Natural killer cell (primary cell): Measurements from ENCODE around the gene CPT1B. TPM values are rescaled to one million over a fixed set of nuclear protein-coding genes. Genes with fewer than 3 reads are reported as not detected.

ENCODE experiments used
- ATAC-seq, 3 donors: fragments of 150-1000 bp in 2 of 3; fragments of 200-7000 bp in 1 of 3; cut with Tn5 transposase; 1 replicate in 1 of 3; 2 replicates in 2 of 3; pipeline ENCODE4 v1.10.0; 2021; ENCODE audit warnings: mild to moderate bottlenecking in 2 of 3, moderate library complexity in 2 of 3
- DNase-seq, 2 donors: peaks; one replicate each; pipeline versions ENCODE4 v3.0.0 to v3.0.0-alpha.2; 2013 to 2021; ENCODE audit warnings: mixed read lengths in 1 of 2
- H3K27ac ChIP-seq: one replicate; pipeline ENCODE4 v1.5.1; 2013; ENCODE audit warnings: mild to moderate bottlenecking, low read length
- H3K27me3 ChIP-seq: one replicate; pipeline ENCODE4 v1.6.1; 2013; ENCODE audit warnings: low read length; ENCODE audit not compliant: control insufficient read depth, insufficient read depth
- H3K36me3 ChIP-seq: one replicate; pipeline ENCODE4 v1.6.1; 2013; ENCODE audit warnings: low read length; ENCODE audit not compliant: control insufficient read depth, insufficient read depth
- H3K4me1 ChIP-seq: one replicate; pipeline ENCODE4 v1.6.1; 2013; ENCODE audit warnings: low read length; ENCODE audit not compliant: control insufficient read depth, insufficient read depth
- H3K4me3 ChIP-seq: one replicate; pipeline ENCODE4 v1.5.1; 2013; ENCODE audit warnings: low read length
- H3K9me3 ChIP-seq: one replicate; pipeline ENCODE4 v1.6.1; 2013; ENCODE audit warnings: low read length; ENCODE audit not compliant: control insufficient read depth, insufficient read depth
- H3K27ac Mint-ChIP-seq, 2 donors: one replicate each; pipeline ENCODE4 v1.8.0; 2022; ENCODE audit warnings: mild to moderate bottlenecking in 2 of 2, mixed read lengths in 2 of 2, moderate library complexity in 1 of 2
- H3K27me3 Mint-ChIP-seq, 2 donors: one replicate each; pipeline ENCODE4 v1.8.0; 2022; ENCODE audit warnings: low read depth in 2 of 2, mixed read lengths in 2 of 2
- H3K36me3 Mint-ChIP-seq: one replicate; pipeline ENCODE4 v1.8.0; 2022; ENCODE audit warnings: mixed read lengths
- H3K4me1 Mint-ChIP-seq, 2 donors: one replicate each; pipeline ENCODE4 v1.8.0; 2022; ENCODE audit warnings: mixed read lengths in 2 of 2
- H3K4me3 Mint-ChIP-seq: one replicate; pipeline ENCODE4 v1.8.0; 2022; ENCODE audit warnings: mild to moderate bottlenecking, moderate library complexity, mixed read lengths
- H3K9me3 Mint-ChIP-seq, 2 donors: one replicate each; pipeline ENCODE4 v1.8.0; 2022; ENCODE audit warnings: mixed read lengths in 2 of 2
- CTCF ChIP-seq: fragments of 200-600 bp; IDR thresholded peaks from one replicate; pipeline ENCODE4 v1.8.0; 2022; ENCODE audit warnings: antibody characterized with exemption
- WGBS: methylation state at CpG from one replicate; pipeline ENCODE4 v1.1.7; 2013; ENCODE audit warnings: missing lambda C conversion rate; ENCODE audit not compliant: insufficient coverage; 5-methylcytosine and 5-hydroxymethylcytosine counted together
- intact Hi-C: fragments of 100-400 bp; cut with micrococcal nuclease; formaldehyde crosslinking; loops from one replicate; pipeline ENCODE4 v1.14.2; 2022
- total RNA-seq, 4 donors: library from RNA; stranded (reverse); fragments of 120-200 nt in 1 of 4; gene quantifications; one replicate each; pipeline versions ENCODE4 v1.2.3 to v1.2.4, GENCODE V29; 2013 to 2022

The CPT1B gene
- total RNA-seq, 3 donors from 2014 or later (not counting 1 experiment from before 2014, with no cell fraction given): 53.1 to 75.7 (median 55.5) TPM

GRCh38 chr22:50571264-50572175 is 6.7 kb downstream of the CPT1B start:
- H3K4me3 ChIP-seq: no peak overlapping the region
- Mint-ChIP-seq H3K4me3 (no peak overlapping the region), H3K4me1 (no peaks in the 10 kb centered on the region), H3K27ac (no peak overlapping the region), H3K36me3 (no peaks in the 10 kb centered on the region), H3K9me3 (no peaks in the 10 kb centered on the region), H3K27me3 (peaks cover 0 to 4% of the 10 kb centered on the region in 2 donors)
- H3K27me3 ChIP-seq: no peaks in the 10 kb centered on the region
- H3K36me3 ChIP-seq: peaks cover 16% of the 10 kb centered on the region
- DNase-seq (no peak), ATAC-seq (no peak)
- no peak for TF ChIP-seq CTCF
- 94% methylated on average over 26 of the region's 26 CpGs for WGBS
- no peaks in the 10 kb centered on the region for H3K9me3 ChIP-seq
- H3K4me1 ChIP-seq: no peaks in the 10 kb centered on the region
- intact Hi-C loops: no loop called here
- H3K27ac ChIP-seq: no peak overlapping the region

GRCh38 chr22:50570861-50571260 is 7.4 kb downstream of the CPT1B start:
- Mint-ChIP-seq H3K27ac (no peak overlapping the region), H3K36me3 (no peaks in the 10 kb centered on the region)
- 97% methylated on average over 12 of the region's 12 CpGs for WGBS

GRCh38 chr22:50569896-50570535 is 8.2 kb downstream of the CPT1B start:
- Mint-ChIP-seq H3K27ac (no peak overlapping the region), H3K4me1 (no peaks in the 10 kb centered on the region), H3K36me3 (no peaks in the 10 kb centered on the region), H3K4me3 (no peak overlapping the region), H3K27me3 (peaks cover 0 to 6% of the 10 kb centered on the region in 2 donors), H3K9me3 (no peaks in the 10 kb centered on the region)
- intact Hi-C loops: no loop called here
- H3K27me3 ChIP-seq: no peaks in the 10 kb centered on the region
- WGBS: 87% methylated on average over 13 of the region's 13 CpGs
- ATAC-seq: no peak
- no peak for DNase-seq
- peaks cover 16% of the 10 kb centered on the region for H3K36me3 ChIP-seq
- no peak overlapping the region for H3K27ac ChIP-seq
- no peak for TF ChIP-seq CTCF
- H3K4me3 ChIP-seq: no peak overlapping the region
- H3K4me1 ChIP-seq: no peaks in the 10 kb centered on the region
- H3K9me3 ChIP-seq: no peaks in the 10 kb centered on the region

More at GRCh38 chr22:50570861-50571260, 7.4 kb downstream of the CPT1B start:
- no peak overlapping the region for H3K27ac ChIP-seq
- peaks cover 16% of the 10 kb centered on the region for H3K36me3 ChIP-seq
- intact Hi-C loops: no loop called here
- DNase-seq (no peak), ATAC-seq (no peak)
- Mint-ChIP-seq H3K27me3 (peaks cover 0 to 6% of the 10 kb centered on the region in 2 donors), H3K4me3 (no peak overlapping the region), H3K9me3 (no peaks in the 10 kb centered on the region), H3K4me1 (no peaks in the 10 kb centered on the region)
- H3K9me3 ChIP-seq: no peaks in the 10 kb centered on the region
- no peaks in the 10 kb centered on the region for H3K27me3 ChIP-seq
- no peak overlapping the region for H3K4me3 ChIP-seq
- TF ChIP-seq CTCF: no peak
- no peaks in the 10 kb centered on the region for H3K4me1 ChIP-seq
